ENCODE results near the gene MARVELD1. TPM values are rescaled to one million over a fixed set of nuclear protein-coding genes. Genes with fewer than 3 reads are reported as not detected.

The MARVELD1 gene
- total RNA-seq, 1 donor from 2014 or later: 143 TPM

DNA sequence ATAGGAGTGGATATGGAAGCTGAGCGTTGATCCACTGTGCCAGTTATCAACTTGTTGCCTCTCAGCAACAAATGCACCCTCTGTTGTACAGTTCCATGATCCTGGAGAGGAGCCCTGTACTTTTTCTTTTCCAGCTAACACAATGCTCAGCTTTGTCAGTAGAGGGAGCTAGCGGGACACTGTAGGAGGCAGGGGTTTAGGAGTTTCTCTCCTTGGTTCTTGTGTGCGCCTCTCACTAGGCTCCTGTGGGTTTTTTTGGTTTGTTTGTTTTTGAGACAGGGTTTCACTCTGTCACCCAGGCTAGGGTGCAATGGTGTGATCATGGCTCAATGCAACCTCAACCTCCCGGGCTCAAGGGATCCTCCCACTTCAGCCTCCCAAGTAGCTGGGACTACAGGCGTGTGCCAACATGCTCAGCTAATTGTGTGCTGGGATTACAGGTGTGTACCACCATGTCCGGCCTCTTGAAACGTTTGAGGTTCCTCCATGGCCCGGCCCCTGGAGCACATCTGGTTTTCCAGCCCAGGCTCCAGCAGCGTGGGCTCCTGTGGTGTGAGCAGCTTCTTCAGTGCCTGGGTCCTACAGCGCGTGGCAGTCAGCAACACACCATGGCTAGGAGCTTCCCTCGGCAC is 12.0 kb upstream of the MARVELD1 start:
- no peaks in the 10 kb centered on the region for H3K27me3 Mint-ChIP-seq (ENCODE audit: low read depth)
- peak; percentile 40 for DNase-seq (ENCODE audit: low spot score)
- TF ChIP-seq, protein P1, sequence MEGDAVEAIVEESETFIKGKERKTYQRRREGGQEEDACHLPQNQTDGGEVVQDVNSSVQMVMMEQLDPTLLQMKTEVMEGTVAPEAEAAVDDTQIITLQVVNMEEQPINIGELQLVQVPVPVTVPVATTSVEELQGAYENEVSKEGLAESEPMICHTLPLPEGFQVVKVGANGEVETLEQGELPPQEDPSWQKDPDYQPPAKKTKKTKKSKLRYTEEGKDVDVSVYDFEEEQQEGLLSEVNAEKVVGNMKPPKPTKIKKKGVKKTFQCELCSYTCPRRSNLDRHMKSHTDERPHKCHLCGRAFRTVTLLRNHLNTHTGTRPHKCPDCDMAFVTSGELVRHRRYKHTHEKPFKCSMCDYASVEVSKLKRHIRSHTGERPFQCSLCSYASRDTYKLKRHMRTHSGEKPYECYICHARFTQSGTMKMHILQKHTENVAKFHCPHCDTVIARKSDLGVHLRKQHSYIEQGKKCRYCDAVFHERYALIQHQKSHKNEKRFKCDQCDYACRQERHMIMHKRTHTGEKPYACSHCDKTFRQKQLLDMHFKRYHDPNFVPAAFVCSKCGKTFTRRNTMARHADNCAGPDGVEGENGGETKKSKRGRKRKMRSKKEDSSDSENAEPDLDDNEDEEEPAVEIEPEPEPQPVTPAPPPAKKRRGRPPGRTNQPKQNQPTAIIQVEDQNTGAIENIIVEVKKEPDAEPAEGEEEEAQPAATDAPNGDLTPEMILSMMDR (IDR thresholded peaks at IDR 0.05): peak; percentile 93
- no peaks in the 10 kb centered on the region for H3K36me3 Mint-ChIP-seq (ENCODE audit: low read depth)
- H3K4me3 Mint-ChIP-seq (ENCODE audit: unreplicated experiment): no peak overlapping the region
- no peaks in the 10 kb centered on the region for H3K9me3 Mint-ChIP-seq (ENCODE audit: low read depth)
- H3K27ac Mint-ChIP-seq (ENCODE audit: unreplicated experiment): no peak overlapping the region
- no peaks in the 10 kb centered on the region for H3K4me1 Mint-ChIP-seq (ENCODE audit: low read depth)

GRCh38 chr10:97703398-97704067 is 10.0 kb upstream of the MARVELD1 start:
- Mint-ChIP-seq H3K4me3 (ENCODE audit: unreplicated experiment) (no peak overlapping the region), H3K36me3 (ENCODE audit: low read depth) (no peaks in the 10 kb centered on the region), H3K9me3 (ENCODE audit: low read depth) (no peaks in the 10 kb centered on the region), H3K27me3 (ENCODE audit: low read depth) (no peaks in the 10 kb centered on the region), H3K27ac (ENCODE audit: unreplicated experiment) (no peak overlapping the region), H3K4me1 (ENCODE audit: low read depth) (peaks cover 7% of the 10 kb centered on the region)
- DNase-seq (ENCODE audit: low spot score): peak; percentile 17
- TF ChIP-seq, protein P1 (IDR thresholded peaks at IDR 0.05): no peak

GRCh38 chr10:97704341-97704740 is 9.2 kb upstream of the MARVELD1 start:
- Mint-ChIP-seq H3K36me3 (ENCODE audit: low read depth) (no peaks in the 10 kb centered on the region), H3K27ac (ENCODE audit: unreplicated experiment) (no peak overlapping the region), H3K4me1 (ENCODE audit: low read depth) (peaks cover 13% of the 10 kb centered on the region), H3K9me3 (ENCODE audit: low read depth) (peaks cover 2% of the 10 kb centered on the region), H3K27me3 (ENCODE audit: low read depth) (no peaks in the 10 kb centered on the region), H3K4me3 (ENCODE audit: unreplicated experiment) (no peak overlapping the region)
- TF ChIP-seq, protein P1 (IDR thresholded peaks at IDR 0.05): no peak
- no peak for DNase-seq (ENCODE audit: low spot score)

DNA sequence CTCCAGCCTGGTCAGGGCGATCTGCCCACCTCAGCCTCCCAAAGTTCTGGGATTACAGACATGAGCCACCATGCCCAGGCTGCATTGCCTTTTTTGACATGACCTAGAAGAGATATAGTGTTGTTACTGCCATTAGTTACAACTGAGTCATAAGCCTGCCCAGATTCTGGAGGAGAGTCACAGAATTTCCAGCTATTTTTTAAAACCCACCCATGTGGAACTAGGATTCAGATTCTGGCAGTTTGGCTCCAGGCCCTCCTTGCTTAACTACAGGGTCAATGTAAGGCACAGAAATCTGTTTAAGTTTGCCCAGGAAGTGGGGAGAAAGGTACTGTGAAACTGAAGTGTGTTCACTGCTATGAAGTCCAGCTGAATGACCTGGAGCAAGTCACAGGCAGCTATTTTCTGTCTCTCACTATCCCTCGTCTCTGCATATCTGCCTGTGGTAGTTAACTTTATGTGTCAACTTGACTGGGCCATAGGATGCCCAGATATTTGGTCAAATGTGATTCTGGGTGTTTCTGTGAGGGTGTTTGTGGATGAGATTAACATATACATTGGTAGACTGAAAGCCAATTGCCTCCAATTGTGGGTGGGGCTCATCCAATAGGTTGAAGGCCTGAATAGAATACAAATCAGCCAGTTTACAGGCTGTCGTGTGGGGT is 8.4 kb upstream of the MARVELD1 start:
- no peak for DNase-seq (ENCODE audit: low spot score)
- no peaks in the 10 kb centered on the region for H3K27me3 Mint-ChIP-seq (ENCODE audit: low read depth)
- TF ChIP-seq, protein P1 (IDR thresholded peaks at IDR 0.05): no peak
- H3K4me3 Mint-ChIP-seq (ENCODE audit: unreplicated experiment): no peak overlapping the region
- H3K27ac Mint-ChIP-seq (ENCODE audit: unreplicated experiment): no peak overlapping the region
- peaks cover 2% of the 10 kb centered on the region for H3K9me3 Mint-ChIP-seq (ENCODE audit: low read depth)
- H3K36me3 Mint-ChIP-seq (ENCODE audit: low read depth): no peaks in the 10 kb centered on the region
- H3K4me1 Mint-ChIP-seq (ENCODE audit: low read depth): peaks cover 21% of the 10 kb centered on the region

- Mint-ChIP-seq H3K4me3 (ENCODE audit: unreplicated experiment) (no peak overlapping the region), H3K27ac (ENCODE audit: unreplicated experiment) (no peak overlapping the region), H3K36me3 (ENCODE audit: low read depth) (no peaks in the 10 kb centered on the region), H3K9me3 (ENCODE audit: low read depth) (peaks cover 2% of the 10 kb centered on the region), H3K4me1 (ENCODE audit: low read depth) (peaks cover 30% of the 10 kb centered on the region), H3K27me3 (ENCODE audit: low read depth) (no peaks in the 10 kb centered on the region)
- DNase-seq (ENCODE audit: low spot score): peak; percentile 81
- TF ChIP-seq, protein P1 (IDR thresholded peaks at IDR 0.05): no peak
Measured at GRCh38 chr10:97707134-97707861, 6.2 kb upstream of the MARVELD1 start.

Measured in chondrocyte (in vitro differentiated cells).